Erythroblast (primary cell): Measurements from ENCODE around the gene IGF2.

ENCODE experiments used
- GATA1 ChIP-seq: IDR thresholded peaks from 2 replicates; pipeline ENCODE4 v1.6.1; 2011; ENCODE audit warnings: low read depth, mild to moderate bottlenecking, control low read depth, low read length, moderate library complexity
- POLR2A ChIP-seq: IDR thresholded peaks from 2 replicates; pipeline ENCODE4 v1.6.1; 2011; ENCODE audit warnings: mild to moderate bottlenecking, low read length

- TF ChIP-seq POLR2A (no peak), GATA1 (no peak)
Observed at GRCh38 chr11:2185324-2186085, 46.3 kb upstream of the IGF2 start.
